Amygdala (tissue), 56 donors: ENCODE measurements around the gene SPIRE1.

ENCODE experiments used
- DNase-seq, 56 donors: peaks; one replicate each; lab custom pipeline; 2025; lab: John Stamatoyannopoulos, UW

Gene SPIRE1

GRCh38 chr18:12604445-12605007 is 53.4 kb downstream of the SPIRE1 start:
- DNase-seq = no peak

- DNase-seq = no peak
Observed at GRCh38 chr18:12599966-12600365, 57.9 kb downstream of the SPIRE1 start.

GRCh38 chr18:12599543-12599942 is 58.4 kb downstream of the SPIRE1 start:
- no peak for DNase-seq

- DNase-seq = no peak
Observed at GRCh38 chr18:12598181-12598930, 59.6 kb downstream of the SPIRE1 start.

GRCh38 chr18:12597760-12598159 is 60.1 kb downstream of the SPIRE1 start:
- DNase-seq = peak in 5 of 56 donors; percentile 5 to 13 (median 10)

- no peak for DNase-seq
Observed at GRCh38 chr18:12595571-12596255, 62.2 kb downstream of the SPIRE1 start.

GRCh38 chr18:12593866-12594265 is 64.0 kb downstream of the SPIRE1 start:
- no peak for DNase-seq

- DNase-seq = no peak
Observed at GRCh38 chr18:12592597-12593127, 65.2 kb downstream of the SPIRE1 start.

- DNase-seq = no peak
Observed at GRCh38 chr18:12589448-12589847, 68.5 kb downstream of the SPIRE1 start.

GRCh38 chr18:12586956-12587355 is 71.0 kb downstream of the SPIRE1 start:
- no peak for DNase-seq

GRCh38 chr18:12585218-12585617 is 72.7 kb downstream of the SPIRE1 start:
- no peak for DNase-seq

GRCh38 chr18:12580630-12581342 is 77.1 kb downstream of the SPIRE1 start:
- no peak for DNase-seq

GRCh38 chr18:12579775-12580174 is 78.1 kb downstream of the SPIRE1 start:
- DNase-seq = no peak

GRCh38 chr18:12577848-12578247 is 80.1 kb downstream of the SPIRE1 start:
- DNase-seq = no peak

- no peak for DNase-seq
Observed at GRCh38 chr18:12574494-12575185, 83.3 kb downstream of the SPIRE1 start.

GRCh38 chr18:12571630-12572029 is 86.3 kb downstream of the SPIRE1 start:
- DNase-seq = no peak

GRCh38 chr18:12569791-12570190 is 88.1 kb downstream of the SPIRE1 start:
- no peak for DNase-seq

- no peak for DNase-seq
Observed at GRCh38 chr18:12567849-12568248, 90.1 kb downstream of the SPIRE1 start.

GRCh38 chr18:12564861-12565260 is 93.0 kb downstream of the SPIRE1 start:
- no peak for DNase-seq

GRCh38 chr18:12564378-12564777 is 93.5 kb downstream of the SPIRE1 start:
- no peak for DNase-seq
